ENCODE data around the gene HS3ST4.

DNA sequence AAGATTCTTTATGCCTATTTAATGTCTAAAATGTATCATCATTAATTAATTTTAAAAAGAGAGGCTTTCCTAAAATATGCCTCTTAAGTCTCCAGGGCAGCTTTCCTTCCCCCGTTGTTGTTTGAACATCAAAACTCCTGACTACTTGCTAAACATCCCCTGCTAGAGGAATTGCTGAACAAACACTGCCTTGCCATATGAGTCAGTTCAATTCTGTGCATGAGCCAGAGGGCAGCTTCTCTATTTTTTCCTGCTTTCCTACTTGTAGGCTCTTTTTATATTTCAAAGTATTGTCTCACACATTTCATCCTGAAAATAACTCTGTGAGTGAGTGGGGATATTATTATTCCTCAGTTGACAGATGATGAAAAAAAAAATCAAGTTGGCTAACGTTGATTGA is 143.4 kb downstream of the HS3ST4 start:
- TF ChIP-seq YY1 (IDR thresholded peaks at IDR 0.05; ENCODE audit: insufficient read depth, insufficient read length) (no peak), SUZ12 (IDR thresholded peaks at IDR 0.05; ENCODE audit: extremely low read depth, insufficient read depth, insufficient read length) (no peak)

Data from NT2/D1 (cell line).